GM12878 (cell line): ENCODE data around the gene HOOK2. TPM values are rescaled to one million over a fixed set of nuclear protein-coding genes. Genes with fewer than 3 reads are reported as not detected.
A peak's percentile ranks its signal among the peaks of the same experiment; 100 is the strongest.

Experiments used
- ASH2L ChIP-seq: fragments of 300-600, 200-600 bp; sonication (generic); IDR thresholded peaks from 2 replicates; pipeline ENCODE4 v1.6.1; 2017; ENCODE audit warnings: low read depth, mild to moderate bottlenecking, borderline replicate concordance
- ATF7 ChIP-seq: fragments of 450-650 bp; IDR thresholded peaks from 2 replicates; pipeline ENCODE4 v1.6.1; 2016; ENCODE audit warnings: low read depth, mild to moderate bottlenecking
- CBFB ChIP-seq: IDR thresholded peaks from 2 replicates; pipeline ENCODE4 v1.6.1; 2016; ENCODE audit warnings: antibody characterized with exemption, low read depth
- CBX5 ChIP-seq: sonication (generic); IDR thresholded peaks from 2 replicates; pipeline ENCODE4 v1.6.1; 2016; ENCODE audit warnings: low read depth, moderate library complexity, mild to moderate bottlenecking, inconsistent platforms
- CUX1 ChIP-seq: IDR thresholded peaks from 2 replicates; pipeline ENCODE4 v1.6.1; 2012; ENCODE audit warnings: improper control_type of control experiment, low read depth, low read length; ENCODE audit not compliant: insufficient replicate concordance
- ESRRA ChIP-seq: IDR thresholded peaks from 2 replicates; pipeline ENCODE4 v1.6.1; 2012; ENCODE audit warnings: mild to moderate bottlenecking, low read length, improper control_type of control experiment
- EZH2 ChIP-seq: IDR thresholded peaks from 2 replicates; pipeline ENCODE4 v1.6.1; 2012; ENCODE audit warnings: low read depth, mild to moderate bottlenecking, control low read depth, inconsistent platforms, low read length, borderline replicate concordance; ENCODE audit not compliant: control insufficient read depth
- GATAD2B ChIP-seq: fragments of 450-650 bp; conservative IDR thresholded peaks from 2 replicates; pipeline ENCODE4 v1.6.1; 2017; ENCODE audit warnings: low read depth, mild to moderate bottlenecking, moderate library complexity
- IRF5 ChIP-seq: fragments of 450-650 bp; IDR thresholded peaks from 2 replicates; pipeline ENCODE4 v1.6.1; 2017; ENCODE audit warnings: borderline replicate concordance
- NFYB ChIP-seq: IDR thresholded peaks from 2 replicates; pipeline ENCODE4 v1.6.1; 2011; ENCODE audit warnings: low read depth, mild to moderate bottlenecking, low read length, improper control_type of control experiment, moderate library complexity; ENCODE audit not compliant: insufficient read depth
- NRF1 ChIP-seq: conservative IDR thresholded peaks from 2 replicates; pipeline ENCODE4 v1.6.1; 2011; ENCODE audit warnings: mild to moderate bottlenecking, low read depth, low read length, improper control_type of control experiment
- PKNOX1 ChIP-seq: fragments of 450-650 bp; IDR thresholded peaks from 2 replicates; pipeline ENCODE4 v1.6.1; 2016; ENCODE audit warnings: mild to moderate bottlenecking
- POLR2A ChIP-seq: IDR thresholded peaks from 2 replicates; pipeline ENCODE4 v1.6.1; 2011; ENCODE audit warnings: low read depth, mild to moderate bottlenecking, low read length
- POLR2AphosphoS5 ChIP-seq: IDR thresholded peaks from 2 replicates; pipeline ENCODE4 v1.6.1; 2011; ENCODE audit warnings: mild to moderate bottlenecking, low read length, inconsistent platforms
- RAD51 ChIP-seq: fragments of 450-650 bp; IDR thresholded peaks from 2 replicates; pipeline ENCODE4 v1.6.1; 2016; ENCODE audit warnings: moderate library complexity, mild to moderate bottlenecking, inconsistent platforms
- REST ChIP-seq: IDR thresholded peaks from 2 replicates; pipeline ENCODE4 v1.6.1; 2012; ENCODE audit warnings: mild to moderate bottlenecking, low read depth, low read length
- SMAD1 ChIP-seq: fragments of 450-650 bp; IDR thresholded peaks from 2 replicates; pipeline ENCODE4 v1.6.1; 2018; ENCODE audit warnings: mild to moderate bottlenecking, low read depth; ENCODE audit not compliant: partially characterized antibody
- SMARCA5 ChIP-seq: fragments of 450-650 bp; IDR thresholded peaks from 2 replicates; pipeline ENCODE4 v1.6.1; 2017; ENCODE audit warnings: mild to moderate bottlenecking
- TAF1 ChIP-seq: IDR thresholded peaks from 2 replicates; pipeline ENCODE4 v1.6.1; 2011; ENCODE audit warnings: mild to moderate bottlenecking, low read depth, low read length, borderline replicate concordance
- polyA plus RNA-seq, 11 experiments: library from polyadenylated mRNA; depleted of rRNA in 4 of 11; unstranded in 6 of 11; stranded (reverse) in 5 of 11; fragments of >200 nt; fragmentation: Nextera tagmentation in 4 of 11; fragmentation: Illumina TruSeq in 1 of 11; extraction: Ambion mirVana in 4 of 11; extraction: Trizol in 1 of 11; gene quantifications; 1 replicate in 1 of 11; 2 replicates in 10 of 11; pipeline versions ENCODE4 v1.2.1 to v1.2.3, GENCODE V29; 2011 to 2016; ENCODE audit warnings: inconsistent platforms in 2 of 11, missing spikeins in 2 of 11, low read depth in 1 of 11
- total RNA-seq, 4 experiments: library from RNA; depleted of rRNA in 3 of 4; stranded (reverse); fragments of >200 nt in 3 of 4; fragmentation: Illumina TruSeq in 1 of 4; extraction: Trizol in 1 of 4; gene quantifications; 2 replicates each; pipeline versions ENCODE4 v1.2.1 to v1.2.3, GENCODE V29; 2013 to 2021

HOOK2 gene
- total and polyA plus RNA-seq, 10 of the 15 experiments (the other 5 are each of a cell fraction or from before 2014, with no cell fraction given), result 1.5 to 9.6 (median 6.2) TPM

GRCh38 chr19:12792051-12792852, 16.9 kb upstream of the HOOK2 start (continued):
- TF ChIP-seq POLR2A (peak; percentile 81), IRF5 (no peak), SMARCA5 (peak; percentile 47; the same call in 1 of the 2 replicates), PKNOX1 (peak; percentile 52; the same call in 1 of the 2 replicates), SMAD1 (no peak), POLR2AphosphoS5 (peak; percentile 87), TAF1 (peak; percentile 7; the same call in 1 of the 2 replicates), EZH2 (no peak), NRF1 (no peak), RAD51 (peak; percentile 83), GATAD2B (peak; percentile 60), ESRRA (peak; percentile 14; the same call in 1 of the 2 replicates), ATF7 (no peak), REST (no peak), ASH2L (no peak), CBX5 (no peak), CUX1 (no peak), NFYB (no peak), CBFB (no peak)
